ENCODE measurements around the gene SHISAL2B.
A peak's percentile ranks its signal among the peaks of the same experiment; 100 is the strongest.
"Not testable (repeated sequence)": the region's sequence is repeated elsewhere in the genome, so short reads cannot be mapped to it uniquely, and the experiment has no call there.

SHISAL2B gene

DNA sequence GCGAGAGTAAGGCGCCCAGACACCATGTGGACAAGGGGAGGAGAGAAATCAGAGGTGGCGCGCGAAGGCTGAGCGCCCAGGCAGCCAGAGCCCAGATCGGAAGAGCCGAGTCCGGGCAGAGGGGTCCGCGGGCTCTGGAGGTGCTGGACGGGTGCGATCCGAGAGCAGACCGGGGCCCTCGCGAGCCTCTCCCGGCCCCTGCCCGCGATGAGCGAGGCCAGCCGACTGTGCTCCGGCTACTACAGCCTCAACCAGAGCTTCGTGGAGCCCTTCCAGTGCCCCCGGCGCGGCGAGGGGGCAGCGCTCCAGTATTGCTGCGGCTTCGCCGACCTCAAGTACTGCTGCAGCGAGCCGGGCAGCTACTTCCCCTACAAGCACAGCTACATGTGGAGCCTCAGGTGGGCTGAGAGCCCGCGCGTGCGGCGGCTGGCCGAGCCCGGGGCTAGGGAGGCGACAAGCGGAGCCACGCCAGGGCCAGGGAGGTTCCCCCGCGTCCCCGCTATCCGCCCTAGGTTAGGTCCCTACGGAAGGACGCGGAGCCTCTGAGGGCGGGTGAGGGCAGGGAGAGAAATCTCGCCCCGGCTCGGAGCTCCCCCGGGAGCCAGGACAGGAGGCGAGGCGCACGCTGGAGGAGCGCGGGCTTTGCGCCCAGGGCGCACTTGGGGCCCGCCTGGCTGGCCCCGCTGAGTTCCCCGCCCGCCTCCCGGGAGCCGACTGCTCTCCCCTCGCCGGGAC, at the start of gene SHISAL2B:
Gene SHISAL2B, plus strand, starts transcription at position 87 of the 735 bp plus-strand sequence. Its CDS starts 121 bp downstream, at position 208.
- intact Hi-C loops (cut with DNase I): no loop called here
- peak in 7 of 10 donors; percentile 4 to 88 (median 22) for DNase-seq

DNA sequence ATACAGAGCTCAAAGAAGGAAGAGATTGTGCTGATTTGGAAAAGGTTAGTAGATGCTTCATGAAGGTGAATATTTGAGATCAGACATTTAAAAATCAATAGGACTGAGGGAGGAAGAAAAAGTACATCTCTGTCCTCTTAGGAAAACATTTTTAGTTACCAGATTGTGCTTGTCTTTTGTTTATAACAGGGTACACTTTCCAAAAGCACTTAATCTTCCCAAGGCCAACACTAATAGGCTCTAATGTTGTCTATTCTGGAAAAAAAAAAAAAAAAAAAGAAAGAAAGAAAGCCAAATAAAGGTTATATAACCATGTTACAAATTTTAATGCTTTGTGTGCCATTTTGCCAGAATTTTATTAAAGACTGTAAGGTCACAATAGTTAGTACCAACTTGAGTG, 45.5 kb upstream of the SHISAL2B start:
- intact Hi-C loops (cut with DNase I): no loop called here
- no peak for DNase-seq

GRCh38 chr5:64646169-64646568, 44.1 kb upstream of the SHISAL2B start:
- intact Hi-C loops (cut with DNase I): no loop called here
- no peak for DNase-seq

DNA sequence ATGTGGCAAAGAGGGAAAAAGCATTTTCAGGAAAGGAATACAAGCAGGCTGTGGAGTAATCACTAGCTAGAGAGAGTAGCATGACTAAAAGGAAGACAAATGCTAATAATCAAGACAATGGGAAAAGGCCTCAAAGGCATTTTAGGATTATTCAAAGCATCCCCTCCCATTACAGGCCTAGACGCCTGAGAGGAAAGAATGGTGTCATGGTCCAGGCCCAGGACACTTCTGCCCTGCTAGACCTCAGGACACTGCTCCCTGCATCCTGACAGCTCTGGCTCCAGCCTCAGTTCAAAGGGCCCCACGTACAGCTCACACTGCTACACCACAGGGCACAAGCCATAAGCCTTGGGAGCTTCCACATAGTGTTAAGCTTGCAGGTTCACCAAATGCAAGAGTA, 40.8 kb upstream of the SHISAL2B start:
- intact Hi-C loops (cut with DNase I): no loop called here
- no peak for DNase-seq

DNA sequence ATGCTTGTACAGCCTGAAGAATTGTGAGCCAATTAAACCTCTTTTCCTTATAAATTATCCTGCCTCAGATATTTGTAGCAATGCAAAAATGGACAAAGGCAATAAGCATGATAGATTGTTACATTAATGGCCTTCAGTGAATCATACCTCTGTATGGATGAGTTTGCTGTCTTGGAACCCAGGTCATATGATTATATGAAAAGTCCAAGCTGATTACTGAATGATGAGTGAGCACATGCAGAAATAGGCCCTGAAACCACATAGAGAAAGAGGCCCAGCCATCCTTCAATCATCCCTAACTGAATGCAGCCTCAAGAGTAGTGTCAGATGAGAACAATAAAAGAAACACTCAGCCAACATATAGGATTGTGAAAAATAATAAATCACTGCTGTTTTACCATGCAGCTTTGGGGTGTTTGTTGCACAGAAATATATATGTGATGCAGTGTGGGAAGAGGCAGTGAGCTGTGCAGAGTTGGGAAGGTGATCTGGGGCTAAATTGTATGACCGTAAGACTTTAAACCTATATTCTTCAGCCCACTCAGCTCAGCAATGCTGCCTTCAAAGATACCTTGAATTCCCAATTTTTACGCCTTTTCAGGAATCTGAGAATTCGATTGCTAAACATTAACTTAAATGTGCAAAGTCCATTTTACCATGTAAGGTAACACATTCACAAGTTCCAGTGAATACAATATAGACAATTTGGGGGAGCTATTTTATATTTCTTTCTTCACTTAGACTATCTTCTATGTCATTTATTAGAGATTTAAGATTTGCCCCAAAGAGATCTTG, 36.3 kb upstream of the SHISAL2B start:
- no peak for DNase-seq
- intact Hi-C loops (cut with DNase I): no loop called here

DNA sequence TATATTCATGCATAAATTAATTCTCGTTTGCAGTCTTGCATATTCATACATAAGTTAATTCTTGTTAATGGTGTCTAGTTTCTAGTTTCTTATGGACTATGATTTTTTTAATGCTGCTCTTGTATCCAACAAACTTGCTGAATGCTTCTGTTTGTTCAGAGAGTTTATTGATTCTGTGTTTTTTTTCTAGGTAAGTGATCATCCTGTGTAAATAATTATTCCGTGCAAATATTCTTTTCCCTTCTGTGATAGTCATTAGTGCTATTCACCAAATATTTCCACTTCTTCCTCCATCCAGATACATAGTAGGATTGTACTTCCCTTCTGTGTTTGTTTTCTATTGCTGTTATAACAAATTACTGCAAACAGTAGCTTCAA, 35.8 kb upstream of the SHISAL2B start:
- intact Hi-C loops (cut with DNase I): no loop called here
- DNase-seq: no peak

- DNase-seq: no peak
- intact Hi-C loops (cut with DNase I): no loop called here
Observed at GRCh38 chr5:64655596-64655995, 34.7 kb upstream of the SHISAL2B start.

GRCh38 chr5:64659289-64659688, 31.0 kb upstream of the SHISAL2B start:
- no peak for DNase-seq
- intact Hi-C loops (cut with DNase I): no loop called here

DNA sequence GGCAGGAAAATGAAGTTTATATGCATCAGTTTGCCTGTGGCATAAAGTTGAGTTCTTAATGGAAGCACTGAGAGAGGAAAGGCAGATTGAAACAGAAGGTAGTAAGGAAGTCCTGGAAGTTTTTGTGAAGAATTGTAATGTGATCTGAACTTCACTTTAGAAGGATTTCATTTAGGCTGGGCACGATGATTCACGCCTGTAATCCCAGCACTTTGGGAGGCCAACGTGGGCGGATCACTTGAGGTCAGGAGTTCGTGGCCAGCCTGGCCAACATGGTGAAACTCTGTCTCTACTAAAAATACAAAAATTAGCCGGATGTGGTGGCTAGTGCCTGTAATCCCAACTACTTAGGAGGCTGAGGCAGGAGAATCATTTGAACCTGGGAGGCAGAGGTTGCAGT, 27.1 kb upstream of the SHISAL2B start:
- intact Hi-C loops (cut with DNase I); DNase-seq: not testable (repeated sequence)

GRCh38 chr5:64665243-64665642, 25.1 kb upstream of the SHISAL2B start:
- intact Hi-C loops (cut with DNase I): no loop called here
- no peak for DNase-seq

DNA sequence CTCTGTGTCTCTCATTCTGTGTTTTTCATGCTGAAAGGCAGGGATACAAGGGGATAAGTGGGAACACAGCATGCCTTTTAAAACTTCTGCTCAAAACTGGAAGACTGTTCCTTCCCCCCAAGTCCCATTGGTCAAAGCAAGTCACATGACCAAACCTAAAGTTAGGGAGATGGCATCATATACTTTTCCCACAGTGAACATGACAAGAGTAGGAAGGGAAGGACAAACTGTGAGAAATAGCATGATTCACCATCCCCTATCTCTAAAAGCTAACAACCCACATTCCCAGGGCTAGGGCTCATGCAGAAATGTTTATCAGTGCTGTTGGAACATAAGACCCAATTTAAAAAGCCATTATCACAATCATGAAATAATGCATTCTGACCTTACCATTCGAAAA, 24.2 kb upstream of the SHISAL2B start:
- no peak for DNase-seq
- intact Hi-C loops (cut with DNase I): no loop called here

- intact Hi-C loops (cut with DNase I): no loop called here
- DNase-seq: no peak
Observed at GRCh38 chr5:64667068-64667467, 23.2 kb upstream of the SHISAL2B start.

DNA sequence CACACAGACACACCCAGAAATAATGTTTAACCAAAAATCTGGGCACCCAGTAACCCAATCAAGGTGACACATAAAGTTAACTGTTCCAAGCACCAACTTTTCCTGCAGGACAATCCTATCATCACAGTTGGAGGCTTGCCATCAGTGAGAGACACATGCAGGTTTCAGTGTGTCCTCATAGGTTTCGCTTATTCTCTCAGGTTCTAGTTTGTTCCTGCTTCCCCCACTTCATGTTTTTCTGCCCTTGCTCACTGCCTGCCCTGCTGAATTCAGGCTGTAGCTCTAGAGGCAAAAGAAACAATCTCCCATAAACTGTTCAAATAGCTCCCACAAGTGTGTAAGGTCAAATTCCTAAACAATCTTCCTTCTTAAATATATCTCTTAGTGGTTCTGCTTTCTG, 20.0 kb upstream of the SHISAL2B start:
- DNase-seq: no peak
- intact Hi-C loops (cut with DNase I): no loop called here

GRCh38 chr5:64671678-64672077, 18.6 kb upstream of the SHISAL2B start:
- no peak for DNase-seq
- intact Hi-C loops (cut with DNase I): no loop called here

DNA sequence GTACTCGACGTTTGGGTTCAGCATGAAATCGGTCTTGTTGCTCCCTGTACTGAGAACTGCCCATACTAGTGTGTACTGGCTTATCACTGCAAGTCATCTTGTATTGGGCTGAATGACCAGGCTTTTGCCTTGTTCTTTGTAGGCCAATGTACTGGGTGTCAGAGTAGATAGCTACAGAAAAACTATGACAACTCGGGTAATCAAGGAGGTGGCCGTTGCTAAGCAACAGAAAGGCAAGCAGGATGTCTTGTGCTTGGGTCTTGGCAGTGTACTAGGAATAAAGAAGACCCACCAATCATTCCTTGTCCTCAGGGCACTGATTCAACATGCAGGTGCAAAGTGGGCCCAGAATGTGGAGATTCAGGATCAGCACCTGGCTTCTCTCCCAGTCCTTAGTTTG, 11.9 kb upstream of the SHISAL2B start:
- DNase-seq: peak in 1 of 10 donors; percentile 15

GRCh38 chr5:64680289-64680688, 10.0 kb upstream of the SHISAL2B start:
- intact Hi-C loops (cut with DNase I): no loop called here
- no peak for DNase-seq

More for the DNA sequence above, 11.9 kb upstream of the SHISAL2B start:
- intact Hi-C loops (cut with DNase I): no loop called here

- intact Hi-C loops (cut with DNase I): no loop called here
- DNase-seq: no peak
Observed at GRCh38 chr5:64682608-64683007, 7.7 kb upstream of the SHISAL2B start.

DNA sequence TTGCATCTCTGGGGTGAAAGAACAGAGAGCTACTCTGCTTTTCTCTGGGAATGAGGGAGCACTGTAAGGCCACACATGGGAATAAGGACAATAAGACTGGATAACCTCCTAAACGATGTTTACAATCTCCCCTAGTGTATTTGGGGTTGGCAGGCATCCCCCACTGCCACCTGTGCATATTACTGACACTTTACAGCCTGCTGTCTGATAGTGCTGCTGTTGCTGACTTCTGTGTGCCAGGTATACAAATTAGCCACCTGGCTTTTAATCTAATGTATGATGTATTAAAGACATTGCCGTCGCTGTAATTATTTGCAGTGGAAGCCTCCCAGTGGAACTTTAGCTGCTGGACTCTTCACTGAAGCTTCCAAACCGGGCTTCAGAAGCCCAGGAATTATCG, 4.4 kb upstream of the SHISAL2B start:
- intact Hi-C loops (cut with DNase I): no loop called here
- no peak for DNase-seq

- intact Hi-C loops (cut with DNase I): no loop called here
- no peak for DNase-seq
Observed at GRCh38 chr5:64688391-64688790, 1.9 kb upstream of the SHISAL2B start.

DNA sequence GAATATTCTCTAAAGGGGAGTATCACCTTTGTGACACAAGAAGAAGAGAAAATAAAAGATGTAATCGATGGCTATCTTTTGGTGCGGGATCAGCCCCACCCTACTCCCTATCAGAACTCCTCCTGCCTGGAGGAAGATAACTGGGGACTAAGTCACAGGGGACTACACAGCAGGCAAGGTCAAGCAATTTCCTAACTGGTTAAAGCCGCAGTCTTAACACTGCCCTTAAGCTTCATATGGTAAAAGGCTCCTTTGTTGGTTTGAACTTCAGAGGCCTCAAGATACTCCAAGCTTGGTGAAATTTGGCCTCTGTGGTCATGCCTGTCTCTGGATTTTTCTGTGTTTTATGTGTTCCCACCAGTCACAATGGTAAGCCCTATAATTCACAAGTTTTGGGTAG, 1.3 kb upstream of the SHISAL2B start:
- intact Hi-C loops (cut with DNase I): no loop called here
- DNase-seq: no peak

GRCh38 chr5:64690104-64690416, 243 bp upstream of the SHISAL2B start:
- intact Hi-C loops (cut with DNase I): no loop called here
- peak in 1 of 10 donors; percentile 21 for DNase-seq

- intact Hi-C loops (cut with DNase I): no loop called here
- no peak for DNase-seq
Observed at GRCh38 chr5:64691291-64691690, 988 bp downstream of the SHISAL2B start.
